ENCODE measurements around the gene DUSP28. TPM values are rescaled to one million over a fixed set of nuclear protein-coding genes. Genes with fewer than 3 reads are reported as not detected.

Gene DUSP28
- total and polyA plus RNA-seq, 4 donors = 1.9 to 4.1 (median 3.0) TPM

GRCh38 chr2:240559286-240559685 lies 871 bp upstream of the DUSP28 start:
- Histone ChIP-seq H3K4me1 (ENCODE audit: control insufficient read depth in 4 of 4, insufficient read depth in 4 of 4, low read length in 3 of 4) (peaks cover 14 to 35% (median 24%) of the 10 kb centered on the region in 4 donors), H3K9ac (ENCODE audit: low read depth in 1 of 2, low read length in 2 of 2) (no peak overlapping the region), H3K27ac (ENCODE audit: low read depth in 1 of 2, low read length in 2 of 2) (no peak overlapping the region), H3K36me3 (ENCODE audit: control insufficient read depth in 4 of 4, insufficient read depth in 3 of 4, low read depth in 1 of 4, low read length in 3 of 4) (peaks cover 0 to under 1% (median 0%) of the 10 kb centered on the region in 4 donors), H3K4me3 (ENCODE audit: low read depth in 1 of 3, low read length in 3 of 3) (no peak overlapping the region), H3K27me3 (ENCODE audit: control insufficient read depth in 4 of 4, insufficient read depth in 4 of 4, low read length in 3 of 4) (no peaks in the 10 kb centered on the region), H3K9me3 (ENCODE audit: control insufficient read depth in 4 of 4, low read length in 3 of 4) (no peaks in the 10 kb centered on the region)
- TF ChIP-seq EGR1 (IDR thresholded peaks at IDR 0.05; ENCODE audit: low read depth in 2 of 2) = no peak
- TF ChIP-seq TAF1 (conservative IDR thresholded peaks at IDR 0.05) = no peak
- TF ChIP-seq MAX (IDR thresholded peaks at IDR 0.05) = no peak
- 90% methylated on average over 3 of the region's 3 CpGs for WGBS
- no peak for DNase-seq (ENCODE audit: low spot score)

GRCh38 chr2:240560480-240561324 lies 545 bp downstream of the DUSP28 start:
- Histone ChIP-seq H3K36me3 (ENCODE audit: control insufficient read depth in 4 of 4, insufficient read depth in 3 of 4, low read depth in 1 of 4, low read length in 3 of 4) (no peaks in the 10 kb centered on the region), H3K9me3 (ENCODE audit: control insufficient read depth in 4 of 4, low read length in 3 of 4) (no peaks in the 10 kb centered on the region), H3K9ac (ENCODE audit: low read depth in 1 of 2, low read length in 2 of 2) (peak overlapping the region; percentile 78 to 83), H3K4me3 (ENCODE audit: low read depth in 1 of 3, low read length in 3 of 3) (peak overlapping the region; percentile 71 to 87 (median 77)), H3K4me1 (ENCODE audit: control insufficient read depth in 4 of 4, insufficient read depth in 4 of 4, low read length in 3 of 4) (peaks cover 15 to 42% (median 24%) of the 10 kb centered on the region in 4 donors), H3K27ac (ENCODE audit: low read depth in 1 of 2, low read length in 2 of 2) (peak overlapping the region; percentile 99), H3K27me3 (ENCODE audit: control insufficient read depth in 4 of 4, insufficient read depth in 4 of 4, low read length in 3 of 4) (no peaks in the 10 kb centered on the region)
- WGBS = under 1% methylated on average over 101 of the region's 101 CpGs
- DNase-seq (ENCODE audit: low spot score) = peak; percentile 100
- TF ChIP-seq RXRA (IDR thresholded peaks at IDR 0.05) (peak; percentile 25 to 38), FOXA2 (IDR thresholded peaks at IDR 0.05) (no peak), SP1 (IDR thresholded peaks at IDR 0.05) (peak; percentile 81), REST (IDR thresholded peaks at IDR 0.05) (no peak), ZBTB33 (IDR thresholded peaks at IDR 0.05) (no peak), FOXA1 (IDR thresholded peaks at IDR 0.05) (no peak), ATF3 (IDR thresholded peaks at IDR 0.05) (no peak), GABPA (IDR thresholded peaks at IDR 0.05 in 1 of 2, conservative IDR thresholded peaks at IDR 0.05 in 1 of 2) (peak; percentile 74 to 91), HNF4G (IDR thresholded peaks at IDR 0.05) (no peak), MAX (IDR thresholded peaks at IDR 0.05) (peak; percentile 40), NR2F2 (IDR thresholded peaks at IDR 0.05) (no peak), YY1 (IDR thresholded peaks at IDR 0.05) (peak; percentile 83), TAF1 (conservative IDR thresholded peaks at IDR 0.05) (peak; percentile 89), CTCF (IDR thresholded peaks at IDR 0.05; ENCODE audit: low read depth, low read length, missing input control) (peak; percentile 42), JUND (IDR thresholded peaks at IDR 0.05) (no peak), EGR1 (IDR thresholded peaks at IDR 0.05; ENCODE audit: low read depth in 2 of 2) (peak; percentile 80 to 81), HNF4A (conservative IDR thresholded peaks at IDR 0.05) (peak in 1 of 2 donors; percentile 12), RAD21 (IDR thresholded peaks at IDR 0.05) (peak; percentile 11 to 13)
